Tibial artery (tissue), 4 donors: Measurements from ENCODE around the gene S1PR5.

Experiments used
- DNase-seq, 2 donors: peaks; one replicate each; pipeline ENCODE4 v3.0.0-alpha.2; 2019
- H3K27ac ChIP-seq, 2 donors: fragments of 200-600 bp; sonication (generic) in 1 of 2; 1 replicate in 1 of 2; 2 replicates in 1 of 2; pipeline ENCODE4 v1.5.1; 2018 to 2019; ENCODE audit warnings: mild to moderate bottlenecking in 1 of 2
- H3K27me3 ChIP-seq, 2 donors: fragments of 200-600 bp; sonication (generic) in 1 of 2; one replicate each; pipeline versions ENCODE4 v1.5.1 to v1.6.0; 2016 to 2019
- H3K36me3 ChIP-seq, 3 donors: fragments of 200-600 bp; sonication (generic) in 2 of 3; one replicate each; pipeline ENCODE4 v1.5.1; 2016 to 2019; ENCODE audit warnings: mild to moderate bottlenecking in 2 of 3
- H3K4me1 ChIP-seq, 4 donors: fragments of 200-600 bp; sonication (generic) in 2 of 4; 1 replicate in 3 of 4; 2 replicates in 1 of 4; pipeline ENCODE4 v1.5.1; 2016 to 2019
- H3K4me3 ChIP-seq, 2 donors: fragments of 200-600 bp; sonication (generic) in 1 of 2; 1 replicate in 1 of 2; 2 replicates in 1 of 2; pipeline ENCODE4 v1.5.1; 2018 to 2019; ENCODE audit warnings: mild to moderate bottlenecking in 2 of 2
- H3K9me3 ChIP-seq, 3 donors: fragments of 200-600 bp; sonication (generic) in 1 of 3; one replicate each; pipeline ENCODE4 v1.5.1; 2016 to 2019
- intact Hi-C: fragments of 100-400 bp; cut with DNase I; formaldehyde crosslinking; loops from one replicate; pipeline ENCODE4 v1.15.0; 2023; ENCODE audit warnings: low total_unique reads
- TF ChIP-seq, protein P1 (sequence below), 2 experiments: fragments of 200-600 bp in 1 of 2; fragments of 450-650 bp in 1 of 2; IDR thresholded peaks; one replicate each; pipeline ENCODE4 v1.5.1; 2017 to 2019; ENCODE audit warnings: antibody characterized with exemption in 2 of 2, mild to moderate bottlenecking in 1 of 2, moderate library complexity in 1 of 2

Gene S1PR5

DNA sequence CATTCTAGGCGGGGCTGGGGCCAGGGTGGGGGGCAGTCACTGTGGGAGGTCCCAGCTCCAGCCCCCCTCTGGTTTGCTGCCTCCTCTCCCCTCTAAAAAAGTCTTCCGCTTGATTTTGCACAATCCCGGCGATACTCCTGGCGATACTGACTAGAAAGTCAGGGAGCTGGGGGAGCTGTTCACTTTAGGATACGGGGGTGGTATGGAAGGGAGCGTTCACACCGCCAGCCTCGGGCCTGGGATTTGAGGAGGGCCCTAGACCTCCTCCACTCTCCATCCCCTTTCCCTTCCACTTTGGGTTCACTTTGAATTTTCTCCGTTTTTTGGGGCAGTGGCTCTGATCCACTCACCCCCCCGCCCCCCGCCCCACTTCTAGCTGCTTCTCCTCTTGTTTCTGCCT lies 49.1 kb downstream of the S1PR5 start:
- H3K27me3 ChIP-seq, result no peaks in the 10 kb centered on the region
- no peaks in the 10 kb centered on the region for H3K9me3 ChIP-seq
- TF ChIP-seq, protein P1, sequence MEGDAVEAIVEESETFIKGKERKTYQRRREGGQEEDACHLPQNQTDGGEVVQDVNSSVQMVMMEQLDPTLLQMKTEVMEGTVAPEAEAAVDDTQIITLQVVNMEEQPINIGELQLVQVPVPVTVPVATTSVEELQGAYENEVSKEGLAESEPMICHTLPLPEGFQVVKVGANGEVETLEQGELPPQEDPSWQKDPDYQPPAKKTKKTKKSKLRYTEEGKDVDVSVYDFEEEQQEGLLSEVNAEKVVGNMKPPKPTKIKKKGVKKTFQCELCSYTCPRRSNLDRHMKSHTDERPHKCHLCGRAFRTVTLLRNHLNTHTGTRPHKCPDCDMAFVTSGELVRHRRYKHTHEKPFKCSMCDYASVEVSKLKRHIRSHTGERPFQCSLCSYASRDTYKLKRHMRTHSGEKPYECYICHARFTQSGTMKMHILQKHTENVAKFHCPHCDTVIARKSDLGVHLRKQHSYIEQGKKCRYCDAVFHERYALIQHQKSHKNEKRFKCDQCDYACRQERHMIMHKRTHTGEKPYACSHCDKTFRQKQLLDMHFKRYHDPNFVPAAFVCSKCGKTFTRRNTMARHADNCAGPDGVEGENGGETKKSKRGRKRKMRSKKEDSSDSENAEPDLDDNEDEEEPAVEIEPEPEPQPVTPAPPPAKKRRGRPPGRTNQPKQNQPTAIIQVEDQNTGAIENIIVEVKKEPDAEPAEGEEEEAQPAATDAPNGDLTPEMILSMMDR (IDR thresholded peaks at IDR 0.05), result no peak
- H3K4me3 ChIP-seq, result no peak overlapping the region
- H3K36me3 ChIP-seq, result peaks cover 4 to 28% (median 26%) of the 10 kb centered on the region in 3 donors
- DNase-seq, result no peak
- H3K27ac ChIP-seq, result no peak overlapping the region
- no peaks in the 10 kb centered on the region for H3K4me1 ChIP-seq
- intact Hi-C loops, result no loop called here

- Histone ChIP-seq H3K4me3 (no peak overlapping the region), H3K9me3 (no peaks in the 10 kb centered on the region), H3K27ac (no peak overlapping the region), H3K27me3 (no peaks in the 10 kb centered on the region), H3K36me3 (peaks cover 4 to 28% (median 26%) of the 10 kb centered on the region in 3 donors), H3K4me1 (no peaks in the 10 kb centered on the region)
- intact Hi-C loops, result no loop called here
- DNase-seq, result no peak
- TF ChIP-seq, protein P1 (IDR thresholded peaks at IDR 0.05), result no peak
Measured at GRCh38 chr19:10467104-10467706, 50.0 kb downstream of the S1PR5 start.

DNA sequence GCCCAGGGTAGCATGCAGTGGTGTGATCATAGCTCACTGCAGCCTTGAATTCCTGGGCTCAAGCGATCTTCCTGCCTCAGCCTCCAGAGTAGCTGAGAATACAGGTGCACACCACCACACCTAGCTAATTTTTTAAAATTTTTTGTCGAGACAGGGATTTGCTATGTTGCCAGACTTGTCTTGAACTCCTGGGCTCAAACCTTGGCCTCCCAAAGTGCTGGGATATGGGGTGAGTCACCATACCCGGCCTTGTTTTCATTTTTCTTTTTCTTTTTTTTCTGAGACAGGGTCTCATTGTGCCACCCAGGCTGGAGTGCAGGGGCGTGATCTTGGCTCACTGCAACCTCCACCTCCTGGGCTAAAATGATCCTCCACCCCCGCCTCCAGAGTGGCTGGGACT lies 52.8 kb downstream of the S1PR5 start:
- TF ChIP-seq, protein P1 (IDR thresholded peaks at IDR 0.05), result no peak
- Histone ChIP-seq H3K4me3 (no peak overlapping the region), H3K27ac (no peak overlapping the region), H3K4me1 (peaks cover 0 to 9% (median 3%) of the 10 kb centered on the region in 4 donors), H3K9me3 (no peaks in the 10 kb centered on the region), H3K36me3 (peaks cover 4 to 29% (median 28%) of the 10 kb centered on the region in 3 donors), H3K27me3 (no peaks in the 10 kb centered on the region)
- no peak for DNase-seq
- intact Hi-C loops, result no loop called here
